ENCODE data around the gene C1orf174. TPM values are rescaled to one million over a fixed set of nuclear protein-coding genes. Genes with fewer than 3 reads are reported as not detected.
A peak's percentile ranks its signal among the peaks of the same experiment; 100 is the strongest.

Gene C1orf174
- total RNA-seq, 2 experiments from 2014 or later, result 51.0 to 53.1 TPM

DNA sequence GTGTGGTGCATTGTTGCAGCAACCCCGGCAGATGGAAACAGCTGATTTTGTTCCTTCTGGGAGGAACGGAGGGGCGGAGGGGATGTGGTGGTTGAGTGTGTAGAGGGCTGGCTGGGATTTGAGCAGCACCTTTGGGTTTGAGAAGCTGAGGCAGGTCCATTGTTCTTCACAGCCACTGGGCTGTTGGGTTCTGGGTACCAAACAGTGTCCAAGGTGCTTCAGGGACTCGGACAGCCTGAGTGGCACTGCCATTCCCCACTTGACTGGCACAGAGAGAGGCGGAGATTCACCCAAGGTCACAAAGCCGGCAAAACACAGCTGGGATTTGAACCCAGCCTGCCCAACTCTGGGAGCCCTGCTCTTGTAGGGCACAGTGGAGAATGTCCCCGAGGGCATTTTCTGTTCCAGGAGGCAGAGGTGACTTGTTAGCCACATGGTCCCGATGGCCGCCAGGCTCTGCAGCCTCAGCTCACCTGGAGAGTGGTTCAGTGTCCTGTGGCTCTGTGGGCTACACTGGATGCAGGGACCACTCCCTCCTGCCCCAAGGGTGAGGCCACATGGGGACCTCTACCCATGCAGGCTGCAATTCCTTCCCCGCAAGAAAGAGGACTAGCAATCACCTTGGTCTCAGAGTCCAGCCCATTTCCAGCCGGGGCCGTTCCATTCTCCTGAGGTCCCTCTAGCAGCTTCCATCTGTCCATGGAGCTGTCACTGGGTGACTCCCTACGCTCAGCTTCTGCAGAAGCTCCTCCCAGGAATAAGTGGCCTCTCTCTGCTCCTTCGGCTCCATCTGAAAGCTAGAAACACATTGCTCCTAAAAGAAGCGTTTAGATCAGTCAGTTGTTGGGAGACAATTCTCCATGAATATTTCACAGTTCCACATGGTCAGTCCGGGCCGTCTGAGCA, 31.2 kb upstream of the C1orf174 start:
- Mint-ChIP-seq H3K4me3 (no peak overlapping the region), H3K4me1 (no peaks in the 10 kb centered on the region)

DNA sequence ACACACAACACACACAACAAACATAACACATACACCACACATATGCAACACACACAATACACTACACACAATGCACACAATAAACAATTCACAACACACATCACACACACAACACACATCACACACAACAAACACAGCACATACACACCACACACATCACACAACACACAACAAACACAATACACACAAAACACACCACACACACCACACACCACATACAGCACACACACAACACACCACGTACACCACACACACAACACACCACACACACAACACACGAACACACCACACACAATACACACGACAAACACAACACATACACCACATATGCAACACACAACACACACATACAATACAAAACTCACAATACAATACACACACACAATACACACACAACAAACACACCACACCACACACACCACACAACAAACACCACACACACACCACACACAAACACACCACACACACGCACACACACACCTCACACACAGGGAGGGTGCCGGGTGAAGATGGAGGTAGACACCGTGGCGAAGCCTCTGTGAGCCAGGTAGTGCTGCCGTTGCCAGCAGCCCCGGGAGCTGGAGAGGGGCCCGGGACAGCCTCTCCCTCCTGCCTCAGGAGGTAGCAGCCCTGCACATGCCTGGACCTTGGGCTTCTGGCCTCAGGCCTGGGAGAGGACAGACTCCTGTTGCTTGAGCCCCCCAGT, 30.4 kb upstream of the C1orf174 start:
- no peaks in the 10 kb centered on the region for H3K9me3 Mint-ChIP-seq
- peaks cover 6% of the 10 kb centered on the region for H3K27me3 Mint-ChIP-seq
- no peaks in the 10 kb centered on the region for H3K4me1 Mint-ChIP-seq
- H3K36me3 Mint-ChIP-seq, result peaks cover 2% of the 10 kb centered on the region
- DNase-seq, result no peak
- peak overlapping the region; percentile 5 for H3K27ac Mint-ChIP-seq
- H3K4me3 Mint-ChIP-seq, result no peak overlapping the region

More for the DNA sequence above, 31.2 kb upstream of the C1orf174 start:
- Mint-ChIP-seq H3K27ac (no peak overlapping the region), H3K27me3 (peaks cover 6% of the 10 kb centered on the region), H3K36me3 (peaks cover 2% of the 10 kb centered on the region), H3K9me3 (no peaks in the 10 kb centered on the region)
- DNase-seq, result no peak

DNA sequence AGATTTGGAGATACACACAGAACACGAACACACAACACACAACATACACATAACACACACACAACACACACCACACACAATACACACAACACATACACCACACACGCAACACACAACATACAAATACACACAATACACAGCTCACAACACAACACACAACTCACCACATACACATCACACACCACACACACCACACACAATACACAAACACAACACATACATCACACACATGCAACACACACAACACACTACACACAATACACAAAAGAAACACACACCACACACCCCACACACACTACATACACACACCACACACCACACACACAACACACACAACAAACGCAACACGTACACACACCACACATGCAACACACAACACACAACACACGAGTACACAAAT, 29.1 kb upstream of the C1orf174 start:
- Mint-ChIP-seq H3K27me3 (peaks cover 2% of the 10 kb centered on the region), H3K27ac (no peak overlapping the region), H3K36me3 (peaks cover 2% of the 10 kb centered on the region), H3K4me3 (no peak overlapping the region), H3K9me3 (no peaks in the 10 kb centered on the region), H3K4me1 (no peaks in the 10 kb centered on the region)
- no peak for DNase-seq

DNA sequence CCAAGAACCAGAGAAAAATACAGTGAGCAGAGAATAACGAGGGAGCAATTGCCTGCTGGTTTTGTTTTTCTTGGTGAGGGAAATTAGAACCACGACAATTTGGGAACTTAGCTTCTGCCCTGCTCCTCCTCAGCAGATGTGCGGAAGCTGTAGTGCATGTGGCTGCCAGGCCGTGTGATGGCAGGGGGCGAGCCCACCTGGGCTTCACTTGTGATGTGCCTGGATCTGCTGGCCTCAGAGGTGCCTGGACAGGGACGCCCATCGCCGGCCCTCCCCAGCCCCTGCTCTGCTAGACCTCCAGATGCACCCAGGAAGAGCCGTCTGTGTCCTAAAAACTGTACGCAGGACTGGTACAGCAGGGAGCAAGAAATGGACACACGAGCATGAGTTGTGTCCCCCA, 28.5 kb upstream of the C1orf174 start:
- no peak for DNase-seq
- H3K9me3 Mint-ChIP-seq, result no peaks in the 10 kb centered on the region
- peaks cover under 1% of the 10 kb centered on the region for H3K27me3 Mint-ChIP-seq
- no peak overlapping the region for H3K4me3 Mint-ChIP-seq
- H3K27ac Mint-ChIP-seq, result no peak overlapping the region
- peaks cover 2% of the 10 kb centered on the region for H3K36me3 Mint-ChIP-seq
- no peaks in the 10 kb centered on the region for H3K4me1 Mint-ChIP-seq

DNA sequence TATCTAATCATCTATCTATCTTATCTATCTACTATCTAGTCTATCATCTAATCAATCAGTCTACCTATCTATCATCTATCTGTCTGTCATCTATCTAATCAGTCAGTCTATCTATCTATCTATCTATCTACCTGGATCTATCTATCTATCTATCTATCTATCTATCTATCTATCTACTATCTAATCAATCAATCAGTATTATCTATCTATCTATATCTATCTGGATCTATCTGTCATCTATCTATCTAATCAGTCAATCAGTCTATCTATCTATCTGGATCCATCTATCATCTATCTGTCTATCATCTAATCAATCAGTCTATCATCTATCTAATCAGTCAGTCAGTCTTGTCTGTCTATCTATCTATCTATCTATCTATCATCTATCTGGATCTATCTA, 26.9 kb upstream of the C1orf174 start:
- Mint-ChIP-seq H3K27ac (no peak overlapping the region), H3K4me1 (peaks cover 5% of the 10 kb centered on the region), H3K27me3 (no peaks in the 10 kb centered on the region), H3K4me3 (no peak overlapping the region), H3K9me3 (no peaks in the 10 kb centered on the region), H3K36me3 (peaks cover 2% of the 10 kb centered on the region)
- no peak for DNase-seq

DNA sequence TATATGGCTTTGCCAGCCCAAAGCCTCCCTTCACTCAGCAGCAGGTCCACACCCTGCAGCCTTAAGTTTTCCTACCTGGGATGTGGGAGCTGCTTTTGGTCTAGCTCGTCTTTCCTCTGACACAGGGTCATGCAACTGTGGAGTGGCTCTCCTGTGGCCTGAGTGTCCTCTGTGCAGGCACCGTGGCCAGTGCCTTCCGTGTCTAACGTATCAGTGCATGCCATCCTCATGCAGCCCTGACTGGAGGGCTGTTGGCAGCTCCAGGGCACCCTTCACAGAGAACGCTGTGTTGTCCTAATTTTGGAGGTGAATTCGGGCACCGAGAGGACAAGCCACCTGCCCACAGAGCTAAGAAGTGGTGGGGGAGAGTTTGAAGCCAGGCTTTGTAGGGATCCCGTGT, 25.7 kb upstream of the C1orf174 start:
- DNase-seq, result no peak

DNA sequence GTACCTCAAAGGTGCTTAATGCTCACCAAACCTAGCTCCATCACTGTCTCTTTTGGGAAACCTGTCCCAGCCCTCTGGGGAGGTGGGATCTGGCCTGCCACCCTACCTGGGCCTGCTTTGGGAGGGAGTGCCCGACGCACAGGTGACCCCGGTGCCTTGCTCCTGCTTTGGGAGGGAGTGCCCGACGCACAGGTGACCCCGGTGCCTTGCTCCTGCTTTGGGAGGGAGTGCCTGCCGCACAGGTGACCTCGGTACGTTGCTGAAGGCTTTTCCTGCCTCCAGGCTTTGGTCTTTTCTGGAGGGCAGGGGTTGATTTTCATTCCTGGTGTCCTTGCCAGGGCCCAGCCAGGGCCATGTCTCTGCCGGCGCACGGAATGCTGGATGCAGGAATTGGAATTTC, 25.2 kb upstream of the C1orf174 start:
- peaks cover 2% of the 10 kb centered on the region for H3K36me3 Mint-ChIP-seq
- H3K27ac Mint-ChIP-seq, result no peak overlapping the region
- peaks cover 7% of the 10 kb centered on the region for H3K4me1 Mint-ChIP-seq
- H3K9me3 Mint-ChIP-seq, result no peaks in the 10 kb centered on the region
- no peaks in the 10 kb centered on the region for H3K27me3 Mint-ChIP-seq
- no peak overlapping the region for H3K4me3 Mint-ChIP-seq
- no peak for DNase-seq

More for the DNA sequence above, 25.7 kb upstream of the C1orf174 start:
- peaks cover 2% of the 10 kb centered on the region for H3K36me3 Mint-ChIP-seq
- peaks cover 7% of the 10 kb centered on the region for H3K4me1 Mint-ChIP-seq
- H3K4me3 Mint-ChIP-seq, result no peak overlapping the region
- H3K27me3 Mint-ChIP-seq, result no peaks in the 10 kb centered on the region
- H3K9me3 Mint-ChIP-seq, result no peaks in the 10 kb centered on the region
- H3K27ac Mint-ChIP-seq, result no peak overlapping the region

DNA sequence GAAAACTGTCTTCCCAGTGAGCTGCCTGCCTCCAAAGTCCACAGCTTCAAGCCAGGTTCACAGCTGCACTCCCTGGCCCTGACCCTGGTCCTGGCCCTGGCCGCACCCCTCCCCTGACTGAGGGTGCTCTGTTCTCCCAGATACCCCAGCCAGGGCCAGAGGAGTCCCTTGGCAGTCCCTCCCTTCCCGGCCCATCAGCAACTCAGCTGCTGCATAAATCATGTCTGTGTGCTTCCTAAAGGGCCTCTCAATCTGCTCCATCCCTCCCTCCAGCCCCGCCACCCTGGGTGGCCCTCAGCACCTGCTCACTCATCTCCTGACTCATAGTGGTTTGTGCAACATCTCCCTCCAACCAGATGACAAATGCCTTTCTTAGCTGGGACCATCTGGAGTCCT, 24.8 kb upstream of the C1orf174 start:
- Mint-ChIP-seq H3K4me3 (no peak overlapping the region), H3K27ac (no peak overlapping the region), H3K36me3 (no peaks in the 10 kb centered on the region), H3K9me3 (no peaks in the 10 kb centered on the region), H3K27me3 (no peaks in the 10 kb centered on the region), H3K4me1 (peaks cover 7% of the 10 kb centered on the region)
- DNase-seq, result no peak

DNA sequence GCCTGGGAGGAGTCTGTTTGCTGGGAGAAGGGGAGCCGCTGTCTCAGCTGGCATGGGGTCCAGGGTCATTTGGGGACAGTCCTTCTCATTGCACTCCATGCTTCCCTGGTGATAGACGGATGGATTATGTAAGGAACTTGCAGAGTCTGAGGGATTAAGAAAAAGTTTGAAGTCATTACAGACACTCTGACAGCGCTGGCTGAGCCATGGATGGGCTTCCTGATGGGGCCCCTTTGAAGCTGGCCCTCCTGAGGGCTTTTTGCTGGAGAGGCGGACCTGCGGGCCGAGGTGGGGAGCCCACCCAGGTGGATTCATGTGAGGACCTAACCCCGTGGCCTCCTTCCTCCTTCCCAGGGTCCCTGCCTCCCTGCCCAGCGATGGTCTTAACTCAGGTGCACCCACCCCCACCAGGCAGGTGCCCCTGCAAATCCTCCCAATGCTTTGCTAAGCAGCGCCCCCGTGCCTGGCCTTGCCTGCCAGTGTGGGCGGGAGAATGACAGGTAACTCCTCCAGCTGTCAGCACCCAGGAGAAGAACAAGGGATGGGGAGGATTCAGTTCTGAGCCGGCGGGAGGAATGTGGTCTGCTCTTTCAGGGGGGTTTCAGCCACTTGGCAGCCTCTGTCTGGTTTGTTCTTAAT, 24.2 kb upstream of the C1orf174 start:
- no peaks in the 10 kb centered on the region for H3K9me3 Mint-ChIP-seq
- DNase-seq, result no peak
- H3K27me3 Mint-ChIP-seq, result no peaks in the 10 kb centered on the region
- H3K4me1 Mint-ChIP-seq, result peaks cover 7% of the 10 kb centered on the region
- H3K36me3 Mint-ChIP-seq, result no peaks in the 10 kb centered on the region
- no peak overlapping the region for H3K27ac Mint-ChIP-seq
- no peak overlapping the region for H3K4me3 Mint-ChIP-seq

DNA sequence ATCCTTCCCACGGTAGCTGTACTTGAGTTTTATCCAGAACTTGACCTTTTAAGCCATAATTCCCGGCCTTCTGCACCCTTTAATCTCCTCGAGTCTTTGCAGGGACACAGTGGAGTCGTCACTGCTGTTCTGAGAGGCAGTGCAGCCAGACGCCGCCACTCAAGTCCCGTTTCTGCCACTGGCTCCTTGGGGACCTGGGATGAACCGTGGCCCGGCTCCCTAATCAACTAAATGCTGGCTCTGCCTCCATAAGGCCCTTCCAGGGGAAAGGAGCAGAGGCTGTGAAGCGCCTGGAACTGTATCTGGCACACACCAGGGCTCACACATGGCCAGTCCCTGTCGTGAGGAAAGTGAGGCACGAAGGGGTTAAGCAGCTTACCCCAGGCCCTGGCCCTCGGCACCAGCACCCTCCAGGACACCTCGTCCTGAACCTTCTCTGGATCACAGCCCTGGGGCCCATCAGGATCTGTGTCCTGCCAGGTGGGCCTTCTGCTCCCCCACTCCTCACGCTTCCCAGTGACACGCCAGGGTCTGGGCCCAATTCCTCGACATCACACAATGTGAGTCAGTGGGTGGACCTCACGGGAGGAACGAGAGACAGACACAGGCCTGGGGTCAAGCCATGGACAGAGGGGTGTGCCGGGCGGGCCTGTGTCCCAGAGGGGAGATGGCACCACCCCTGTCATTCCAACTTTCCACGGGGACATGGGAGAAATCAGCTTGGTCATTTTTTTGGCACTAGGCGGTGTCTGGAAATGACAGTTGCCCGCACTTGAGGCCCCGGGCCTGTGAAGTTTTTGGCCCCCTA, 23.5 kb upstream of the C1orf174 start:
- H3K27ac Mint-ChIP-seq, result no peak overlapping the region
- no peak overlapping the region for H3K4me3 Mint-ChIP-seq
- H3K27me3 Mint-ChIP-seq, result no peaks in the 10 kb centered on the region
- no peaks in the 10 kb centered on the region for H3K36me3 Mint-ChIP-seq
- DNase-seq, result no peak
- no peaks in the 10 kb centered on the region for H3K9me3 Mint-ChIP-seq
- H3K4me1 Mint-ChIP-seq, result peaks cover 7% of the 10 kb centered on the region

DNA sequence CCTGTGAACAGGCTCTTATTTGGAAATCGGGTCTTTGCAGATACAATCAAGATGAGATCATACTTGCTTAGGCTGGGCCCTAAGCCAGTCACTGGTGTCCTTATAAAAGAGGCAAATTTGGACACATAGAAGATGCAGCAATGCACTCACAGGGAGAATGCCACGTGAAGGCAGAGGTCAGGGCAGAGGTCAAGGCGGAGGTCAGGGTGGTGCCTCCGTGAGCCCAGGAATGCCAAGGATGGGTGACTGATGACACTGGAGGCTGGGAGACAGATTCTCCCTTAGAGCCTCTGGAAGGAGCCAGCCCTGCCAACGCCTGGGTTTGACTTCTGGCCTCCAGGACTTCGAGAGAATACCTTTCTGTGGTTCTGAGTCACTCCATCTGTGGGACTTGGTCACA, 22.8 kb upstream of the C1orf174 start:
- no peaks in the 10 kb centered on the region for H3K36me3 Mint-ChIP-seq

DNA sequence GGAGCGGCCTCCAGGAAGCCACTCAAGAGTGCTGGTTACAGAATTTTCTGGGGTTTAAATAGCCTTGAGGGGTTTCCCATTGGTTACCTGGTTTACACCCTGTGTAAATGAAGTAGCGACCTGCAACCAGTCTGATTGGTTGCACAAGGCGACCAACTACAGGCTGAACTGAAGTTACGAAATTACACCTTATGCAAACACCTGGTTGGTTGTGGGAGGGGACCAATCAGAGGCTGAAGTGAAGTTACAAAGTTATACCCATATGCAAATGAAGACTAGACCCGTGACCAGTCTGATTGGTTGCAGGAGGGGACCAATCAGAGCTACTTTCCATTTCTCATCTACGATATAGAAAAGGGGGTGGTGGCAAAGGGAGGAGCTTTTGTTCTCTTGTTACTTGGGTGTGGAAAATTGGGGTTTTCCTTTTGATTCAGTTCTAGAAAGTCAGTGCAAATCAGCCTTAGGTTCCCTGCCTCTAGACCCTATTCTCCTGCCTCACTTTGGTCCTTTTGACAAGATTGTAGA, 22.2 kb upstream of the C1orf174 start:
- Mint-ChIP-seq H3K27me3 (no peaks in the 10 kb centered on the region), H3K4me1 (peaks cover 7% of the 10 kb centered on the region), H3K9me3 (no peaks in the 10 kb centered on the region), H3K27ac (no peak overlapping the region), H3K4me3 (no peak overlapping the region), H3K36me3 (no peaks in the 10 kb centered on the region)
- DNase-seq, result no peak

More for the DNA sequence above, 22.8 kb upstream of the C1orf174 start:
- Mint-ChIP-seq H3K27me3 (no peaks in the 10 kb centered on the region), H3K27ac (no peak overlapping the region), H3K9me3 (no peaks in the 10 kb centered on the region), H3K4me1 (peaks cover 7% of the 10 kb centered on the region), H3K4me3 (no peak overlapping the region)
- DNase-seq, result no peak

DNA sequence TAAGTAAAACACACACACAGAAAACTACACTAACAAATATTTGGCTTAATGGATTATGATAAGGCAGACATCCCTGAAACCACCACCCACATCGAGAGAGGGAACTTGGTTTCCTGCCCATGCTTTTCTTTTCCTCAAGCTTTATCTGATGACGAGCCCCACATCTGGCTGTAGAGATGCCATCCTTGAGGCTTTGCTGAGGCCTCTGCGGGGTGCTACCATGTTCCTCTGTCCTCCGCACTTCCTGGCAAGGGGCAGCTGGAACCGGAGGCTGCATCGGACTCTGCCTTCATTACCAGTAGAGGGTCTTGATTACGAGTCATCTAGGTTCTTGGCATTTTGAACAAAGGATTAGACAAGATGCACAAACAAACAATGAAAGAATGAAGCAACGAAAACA, 21.7 kb upstream of the C1orf174 start:
- H3K27ac Mint-ChIP-seq, result no peak overlapping the region
- H3K36me3 Mint-ChIP-seq, result no peaks in the 10 kb centered on the region
- DNase-seq, result no peak
- H3K27me3 Mint-ChIP-seq, result no peaks in the 10 kb centered on the region
- H3K4me3 Mint-ChIP-seq, result no peak overlapping the region
- no peaks in the 10 kb centered on the region for H3K9me3 Mint-ChIP-seq
- peaks cover 7% of the 10 kb centered on the region for H3K4me1 Mint-ChIP-seq

DNA sequence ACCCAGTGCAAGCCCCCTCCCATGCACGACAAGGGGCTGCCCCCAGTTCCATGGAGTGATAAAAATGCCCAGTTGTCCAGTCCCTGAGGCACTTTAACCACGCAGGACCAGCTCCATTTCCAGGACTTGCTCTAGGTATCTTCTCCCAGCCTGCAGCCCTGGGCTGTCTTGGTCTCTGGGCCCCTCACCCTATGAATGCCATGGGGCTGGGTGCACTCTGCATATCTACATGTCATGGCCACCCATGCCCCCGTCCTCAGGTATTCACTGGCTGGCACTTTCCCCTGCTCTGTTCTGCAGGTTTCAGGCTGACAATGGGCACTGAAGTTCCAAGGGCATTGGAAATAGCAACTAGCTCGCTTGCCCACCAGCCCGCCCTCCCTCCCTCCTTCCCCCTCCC, 19.6 kb upstream of the C1orf174 start:
- H3K27me3 Mint-ChIP-seq, result no peaks in the 10 kb centered on the region
- H3K36me3 Mint-ChIP-seq, result no peaks in the 10 kb centered on the region
- no peaks in the 10 kb centered on the region for H3K9me3 Mint-ChIP-seq
- no peak for DNase-seq
- no peak overlapping the region for H3K4me3 Mint-ChIP-seq
- H3K27ac Mint-ChIP-seq, result no peak overlapping the region
- peaks cover 7% of the 10 kb centered on the region for H3K4me1 Mint-ChIP-seq
